HG02610 (cell line): ENCODE data around the gene DISP2.

ENCODE experiments used
- ATAC-seq: cut with Tn5 transposase; IDR thresholded peaks from one replicate; pipeline ENCODE4 v1.9.1; 2021; ENCODE audit warnings: mild to moderate bottlenecking, moderate library complexity; ENCODE audit not compliant: unreplicated experiment

DISP2 gene

GRCh38 chr15:40388941-40389823 is 31.2 kb downstream of the DISP2 start:
- ATAC-seq, result no peak

DNA sequence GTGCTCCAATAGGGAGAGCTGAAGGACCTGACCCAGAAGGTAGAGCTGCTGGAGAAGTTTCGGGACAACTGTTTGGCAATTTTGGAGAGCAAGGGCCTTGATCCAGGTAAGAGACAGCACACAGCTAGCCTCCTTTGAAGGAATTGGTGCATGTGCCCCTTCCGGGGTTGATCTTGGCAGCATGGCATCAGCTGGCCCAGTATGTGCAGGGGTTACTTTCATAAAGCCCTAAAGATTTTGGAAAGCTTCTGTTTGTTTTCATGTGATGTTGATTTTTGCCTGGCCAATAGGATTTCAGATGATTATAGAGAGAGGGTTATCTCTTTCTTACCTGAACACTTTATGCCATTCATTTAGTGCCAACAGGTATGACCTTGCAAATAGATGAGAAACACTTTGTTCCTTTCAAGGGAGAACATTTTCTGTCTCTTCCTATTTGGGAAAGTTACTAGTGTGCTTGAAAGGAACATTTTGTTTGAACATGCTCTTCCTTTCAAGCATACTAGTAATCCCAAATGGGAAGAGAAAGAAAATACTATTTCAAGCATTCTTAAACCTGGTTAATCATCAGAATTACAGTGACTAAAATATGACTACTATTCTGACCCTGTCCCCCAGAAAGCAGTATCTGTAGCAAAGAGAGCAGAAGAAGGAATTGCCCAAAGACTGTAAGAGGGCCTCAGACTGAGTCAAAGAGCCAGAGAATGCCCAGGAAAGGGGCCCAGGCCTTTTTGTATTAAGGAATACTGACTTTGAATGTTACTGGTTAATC is 32.0 kb downstream of the DISP2 start:
- ATAC-seq, result no peak

- no peak for ATAC-seq
Observed at GRCh38 chr15:40392986-40393948, 35.2 kb downstream of the DISP2 start.

GRCh38 chr15:40397688-40398412 is 39.8 kb downstream of the DISP2 start:
- ATAC-seq, result no peak

DNA sequence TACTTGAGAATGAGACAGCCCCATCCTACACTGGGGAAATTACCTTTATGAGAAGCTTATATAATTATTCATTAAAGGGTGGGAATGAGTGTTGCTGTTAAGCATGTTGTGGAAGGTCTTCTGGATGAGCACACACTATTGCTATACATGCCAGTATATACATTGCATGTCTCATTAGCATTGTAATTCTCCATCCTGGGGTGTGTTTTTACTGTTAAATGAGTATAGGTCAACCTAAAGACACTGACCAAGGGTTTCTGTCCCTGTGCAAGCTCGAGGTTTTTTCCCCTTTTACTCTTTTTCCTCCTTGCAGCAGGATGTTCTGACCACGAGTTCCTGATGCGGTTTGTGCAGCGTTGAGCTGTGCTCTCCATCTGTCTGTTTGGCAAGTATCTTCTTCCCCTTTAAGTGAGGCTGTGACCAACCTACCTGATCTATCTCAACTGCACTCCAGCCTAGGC is 40.4 kb downstream of the DISP2 start:
- ATAC-seq, result peak; percentile 75

- no peak for ATAC-seq
Observed at GRCh38 chr15:40399370-40399769, 41.4 kb downstream of the DISP2 start.

GRCh38 chr15:40405501-40406381 is 47.7 kb downstream of the DISP2 start, which contains the start of gene IVD:
Gene IVD, plus strand, starts transcription at chr15:40405795. Its CDS starts 33 bp downstream, at chr15:40405828.
- ATAC-seq, result peak; percentile 86

GRCh38 chr15:40407330-40407990 is 49.4 kb downstream of the DISP2 start:
- ATAC-seq, result peak; percentile 69

- no peak for ATAC-seq
Observed at GRCh38 chr15:40409366-40409765, 51.3 kb downstream of the DISP2 start.

DNA sequence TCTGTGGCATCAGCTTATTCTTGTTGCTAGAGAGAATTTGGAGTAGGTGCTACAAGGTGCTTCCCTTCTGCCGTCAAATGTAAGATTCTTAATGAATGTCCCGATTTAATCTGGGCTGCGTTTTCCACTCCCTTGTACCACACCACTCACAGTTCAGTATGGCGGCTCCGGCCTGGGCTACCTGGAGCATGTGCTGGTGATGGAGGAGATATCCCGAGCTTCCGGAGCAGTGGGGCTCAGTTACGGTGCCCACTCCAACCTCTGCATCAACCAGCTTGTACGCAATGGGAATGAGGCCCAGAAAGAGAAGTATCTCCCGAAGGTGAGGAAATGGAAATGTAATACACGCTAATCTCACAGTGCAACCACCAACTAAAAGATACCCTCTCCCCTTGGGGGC is 52.5 kb downstream of the DISP2 start:
- ATAC-seq, result no peak

- ATAC-seq, result no peak
Observed at GRCh38 chr15:40412095-40412759, 54.2 kb downstream of the DISP2 start.

DNA sequence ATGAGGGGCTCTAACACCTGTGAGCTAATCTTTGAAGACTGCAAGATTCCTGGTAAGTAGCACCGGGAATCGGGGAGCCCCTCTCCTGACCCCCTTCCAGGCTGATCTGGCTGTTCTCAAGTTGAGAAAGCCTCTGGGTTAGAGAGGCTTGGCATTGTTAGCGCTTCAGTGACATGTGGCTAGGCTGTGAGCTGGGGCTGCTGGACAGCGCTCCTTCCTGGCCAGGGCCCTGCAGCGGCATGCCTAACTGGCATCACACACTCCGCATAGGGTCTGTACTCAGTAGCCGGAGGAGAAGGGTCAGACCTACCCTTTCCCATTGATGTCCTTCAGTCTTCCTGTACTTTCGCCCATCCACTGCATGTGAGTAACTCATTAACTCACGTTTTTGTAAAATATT is 55.0 kb downstream of the DISP2 start:
- ATAC-seq, result no peak

DNA sequence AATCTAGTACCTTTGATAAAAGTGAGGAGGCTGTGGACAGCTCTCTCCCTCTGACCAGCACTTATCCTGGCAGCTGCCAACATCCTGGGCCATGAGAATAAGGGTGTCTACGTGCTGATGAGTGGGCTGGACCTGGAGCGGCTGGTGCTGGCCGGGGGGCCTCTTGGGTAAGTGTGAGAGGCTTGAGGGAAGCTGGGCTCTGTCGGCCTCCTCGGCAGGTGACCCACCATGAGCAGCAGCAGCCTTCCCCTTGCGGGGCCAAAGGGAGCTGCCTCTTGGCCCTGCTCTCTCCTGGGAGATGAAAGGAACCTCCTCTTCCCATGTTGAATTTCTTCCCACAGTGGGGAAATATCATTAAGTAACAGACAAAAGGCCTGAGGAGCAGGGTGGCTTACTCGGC is 56.8 kb downstream of the DISP2 start:
- ATAC-seq, result no peak

DNA sequence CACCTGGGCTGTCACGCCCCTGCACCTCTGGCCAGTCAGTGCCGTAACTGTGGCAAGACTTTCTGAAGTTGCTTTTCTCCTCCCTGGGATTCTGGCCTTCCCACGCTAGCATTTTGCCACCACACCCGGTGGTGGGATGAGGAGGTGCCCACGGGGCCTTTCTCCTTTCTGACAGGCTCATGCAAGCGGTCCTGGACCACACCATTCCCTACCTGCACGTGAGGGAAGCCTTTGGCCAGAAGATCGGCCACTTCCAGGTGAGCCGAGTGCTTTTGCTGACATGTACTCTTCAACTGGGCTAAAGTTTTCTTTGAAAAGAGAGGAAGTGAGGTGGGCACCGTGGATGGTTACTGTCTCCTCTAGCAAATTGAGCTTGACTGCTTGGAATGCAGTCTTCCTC is 57.2 kb downstream of the DISP2 start:
- no peak for ATAC-seq

DNA sequence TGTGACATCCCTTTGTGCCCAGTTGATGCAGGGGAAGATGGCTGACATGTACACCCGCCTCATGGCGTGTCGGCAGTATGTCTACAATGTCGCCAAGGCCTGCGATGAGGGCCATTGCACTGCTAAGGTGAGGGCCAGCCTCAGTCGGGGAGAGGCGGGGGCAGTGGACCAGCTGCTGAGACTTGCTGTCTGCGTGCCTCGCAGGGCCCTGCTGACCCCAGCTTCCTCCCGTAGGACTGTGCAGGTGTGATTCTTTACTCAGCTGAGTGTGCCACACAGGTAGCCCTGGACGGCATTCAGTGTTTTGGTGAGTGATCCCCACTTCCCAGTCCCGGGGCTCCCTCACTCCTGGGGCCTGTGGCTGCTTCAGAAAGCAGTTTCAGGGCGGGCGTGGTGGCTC is 58.0 kb downstream of the DISP2 start:
- no peak for ATAC-seq

- no peak for ATAC-seq
Observed at GRCh38 chr15:40418126-40418525, 60.1 kb downstream of the DISP2 start.

GRCh38 chr15:40420071-40420713 is 62.2 kb downstream of the DISP2 start:
- ATAC-seq, result no peak

- no peak for ATAC-seq
Observed at GRCh38 chr15:40420793-40421192, 62.8 kb downstream of the DISP2 start.
